Measurements from ENCODE around the gene EPHA3. TPM values are rescaled to one million over a fixed set of nuclear protein-coding genes. Genes with fewer than 3 reads are reported as not detected.

The EPHA3 gene
- total and polyA plus RNA-seq, 9 of the 15 experiments (the other 6 are each of a cell fraction or from before 2014, with no cell fraction given): not detected

GRCh38 chr3:89182056-89182455 is 74.6 kb downstream of the EPHA3 start:
- H3K79me2 ChIP-seq (ENCODE audit: control insufficient read depth, insufficient read depth, low read length): no peaks in the 10 kb centered on the region
- DNase-seq (ENCODE audit: extremely low read depth in 1 of 4, low spot score in 3 of 4) (no peak), ATAC-seq (no peak), FAIRE-seq (no peak)
- BruUV-seq (replicated peaks): no TSS peak
- H3K9me3 ChIP-seq (replicated peaks; ENCODE audit: control insufficient read depth, insufficient read depth, low read depth, low read length): no peaks in the 10 kb centered on the region
- H3K4me3 ChIP-seq: no peak overlapping the region
- 0% methylated on average over 1 of the region's 1 CpG for WGBS (ENCODE audit: insufficient coverage, low coverage, missing lambda C conversion rate)
- no peaks in the 10 kb centered on the region for H3K36me3 ChIP-seq (ENCODE audit: control insufficient read depth, insufficient read depth, low read length)
- no peaks in the 10 kb centered on the region for H3K9me1 ChIP-seq (ENCODE audit: control insufficient read depth, insufficient read depth, low read length)
- no peaks in the 10 kb centered on the region for H3K4me1 ChIP-seq (replicated peaks in 1 of 2; ENCODE audit: control insufficient read depth in 2 of 2, insufficient read depth in 2 of 2, low read length in 2 of 2)
- intact Hi-C loops (cut with micrococcal nuclease) (no loop called here), in situ Hi-C loops (cut with MboI) (no loop called here)
- CTCF ChIA-PET (ENCODE audit: low intra/inter-chr PET ratio): no interaction called here
- no peak overlapping the region for H2AFZ ChIP-seq (ENCODE audit: low read depth, low read length)
- TF ChIP-seq ZNF324 (CRISPR knock-in tag; IDR thresholded peaks at IDR 0.05) (no peak), MYNN (IDR thresholded peaks at IDR 0.05) (no peak), MYNN (CRISPR knock-in tag; IDR thresholded peaks at IDR 0.05) (no peak), STAT5A (IDR thresholded peaks at IDR 0.05; ENCODE audit: borderline replicate concordance, low read length) (no peak), ZNF668 (CRISPR knock-in tag; IDR thresholded peaks at IDR 0.05) (no peak), GABPB2 (CRISPR knock-in tag; conservative IDR thresholded peaks at IDR 0.05) (no peak), PRPF4 (IDR thresholded peaks at IDR 0.05; ENCODE audit: insufficient read depth, low read depth, low read length, poor library complexity, severe bottlenecking) (no peak), ZNF224 (CRISPR knock-in tag; IDR thresholded peaks at IDR 0.05) (no peak), ZNF277 (CRISPR knock-in tag; IDR thresholded peaks at IDR 0.05; ENCODE audit: borderline replicate concordance) (no peak), GABPB1 (CRISPR knock-in tag; IDR thresholded peaks at IDR 0.05) (no peak), NCOA6 (IDR thresholded peaks at IDR 0.05) (no peak), ZNF263 (CRISPR knock-in tag; IDR thresholded peaks at IDR 0.05; ENCODE audit: borderline replicate concordance) (no peak)
- H3K4me2 ChIP-seq (ENCODE audit: insufficient read depth, low read length): no peak overlapping the region
- H3K27ac ChIP-seq (ENCODE audit: extremely low read depth, low read depth, low read length): no peak overlapping the region
- no peaks in the 10 kb centered on the region for H4K20me1 ChIP-seq (replicated peaks; ENCODE audit: control insufficient read depth, insufficient read depth, low read length)
- H3K9ac ChIP-seq (ENCODE audit: insufficient read depth in 1 of 2, low read depth in 2 of 2, low read length in 2 of 2): no peak overlapping the region
- no peaks in the 10 kb centered on the region for H3K27me3 ChIP-seq (ENCODE audit: control insufficient read depth in 2 of 2, insufficient read depth in 2 of 2, low read length in 2 of 2)
- POLR2A ChIA-PET: no interaction called here

All from K562 (cell line).